ENCODE measurements around the gene SEMA3E.

DNA sequence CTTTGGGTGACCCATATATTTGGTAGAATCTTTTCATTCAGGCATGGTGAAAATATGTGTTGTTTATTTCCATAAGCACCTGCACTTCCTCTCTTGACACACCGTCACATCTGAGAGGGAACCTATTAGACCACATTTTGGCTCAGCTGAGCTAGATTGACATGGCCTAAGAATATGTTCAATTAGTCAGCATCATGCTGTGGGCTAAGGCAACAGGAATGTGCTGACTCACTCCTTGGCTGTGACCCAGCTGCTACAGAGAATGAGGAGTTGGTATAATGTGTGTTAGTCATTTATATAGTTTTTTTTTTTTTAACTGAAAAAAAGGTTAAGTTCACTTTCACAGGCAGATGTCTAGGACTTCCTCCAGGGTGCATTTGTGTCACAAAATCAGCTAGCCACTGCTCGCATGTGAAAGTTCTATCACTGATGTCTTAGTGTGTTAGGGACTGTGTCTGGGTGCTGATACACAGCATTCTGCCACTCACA, 180.6 kb downstream of the SEMA3E start:
- TF ChIP-seq, protein P1, sequence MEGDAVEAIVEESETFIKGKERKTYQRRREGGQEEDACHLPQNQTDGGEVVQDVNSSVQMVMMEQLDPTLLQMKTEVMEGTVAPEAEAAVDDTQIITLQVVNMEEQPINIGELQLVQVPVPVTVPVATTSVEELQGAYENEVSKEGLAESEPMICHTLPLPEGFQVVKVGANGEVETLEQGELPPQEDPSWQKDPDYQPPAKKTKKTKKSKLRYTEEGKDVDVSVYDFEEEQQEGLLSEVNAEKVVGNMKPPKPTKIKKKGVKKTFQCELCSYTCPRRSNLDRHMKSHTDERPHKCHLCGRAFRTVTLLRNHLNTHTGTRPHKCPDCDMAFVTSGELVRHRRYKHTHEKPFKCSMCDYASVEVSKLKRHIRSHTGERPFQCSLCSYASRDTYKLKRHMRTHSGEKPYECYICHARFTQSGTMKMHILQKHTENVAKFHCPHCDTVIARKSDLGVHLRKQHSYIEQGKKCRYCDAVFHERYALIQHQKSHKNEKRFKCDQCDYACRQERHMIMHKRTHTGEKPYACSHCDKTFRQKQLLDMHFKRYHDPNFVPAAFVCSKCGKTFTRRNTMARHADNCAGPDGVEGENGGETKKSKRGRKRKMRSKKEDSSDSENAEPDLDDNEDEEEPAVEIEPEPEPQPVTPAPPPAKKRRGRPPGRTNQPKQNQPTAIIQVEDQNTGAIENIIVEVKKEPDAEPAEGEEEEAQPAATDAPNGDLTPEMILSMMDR (IDR thresholded peaks at IDR 0.05; ENCODE audit: low read depth, low read length), result peak; percentile 28; the same call in 1 of the 2 replicates
- no peak for TF ChIP-seq EZH2phosphoT487 (IDR thresholded peaks at IDR 0.05; ENCODE audit: low read depth)
